Mucosa of gallbladder (tissue), 1 donor: ENCODE data around the gene ISLR. TPM values are rescaled to one million over a fixed set of nuclear protein-coding genes. Genes with fewer than 3 reads are reported as not detected.

Experiments
- DNase-seq: peaks from one replicate; pipeline ENCODE4 v3.0.0-alpha.2; 2020; ENCODE audit warnings: low spot score
- total RNA-seq: library from RNA; stranded (reverse); gene quantifications from one replicate; pipeline ENCODE4 v1.2.1, GENCODE V29; 2021
- donor health status: DM: no; HTN: no; CAD: no.

ISLR gene
- total RNA-seq, 1 donor from 2014 or later = 53.0 TPM

GRCh38 chr15:74212494-74212893 is 39.0 kb downstream of the ISLR start:
- no peak for DNase-seq

- DNase-seq = no peak
Observed at GRCh38 chr15:74213858-74214284, 40.4 kb downstream of the ISLR start.

- DNase-seq = no peak
Observed at GRCh38 chr15:74214324-74215021, 41.0 kb downstream of the ISLR start.

GRCh38 chr15:74215958-74216357 is 42.4 kb downstream of the ISLR start:
- no peak for DNase-seq

- no peak for DNase-seq
Observed at GRCh38 chr15:74216949-74217348, 43.4 kb downstream of the ISLR start.

GRCh38 chr15:74217907-74218885 is 44.7 kb downstream of the ISLR start:
- no peak for DNase-seq

GRCh38 chr15:74220475-74221248 is 47.2 kb downstream of the ISLR start:
- DNase-seq = no peak

GRCh38 chr15:74221399-74222239 is 48.1 kb downstream of the ISLR start:
- no peak for DNase-seq

- DNase-seq = no peak
Observed at GRCh38 chr15:74222240-74223119, 49.0 kb downstream of the ISLR start.

GRCh38 chr15:74225928-74226327 is 52.4 kb downstream of the ISLR start:
- DNase-seq = no peak

Other genes with a start within 250 kb of the ISLR start
- gene LOXL1, start 247.2 kb upstream of the ISLR start, total RNA-seq = 20.2 TPM
- 20.3 TPM for gene STOML1, start 181.4 kb upstream of the ISLR start, total RNA-seq
- gene PML, start 179.0 kb upstream of the ISLR start, total RNA-seq = 59.6 TPM
- not detected for gene GOLGA6A, start 91.2 kb upstream of the ISLR start, total RNA-seq
- 1.8 TPM for gene ISLR2, start 43.1 kb upstream of the ISLR start, total RNA-seq
- 0.75 TPM for gene STRA6, start 29.1 kb downstream of the ISLR start, total RNA-seq
- 1.0 TPM for gene CCDC33, start 62.6 kb downstream of the ISLR start, total RNA-seq
- gene CYP11A1, start 193.9 kb downstream of the ISLR start, total RNA-seq = 0.72 TPM